Panc1 (cell line): ENCODE measurements around the gene IGSF10.

Source experiments
- CTCF ChIP-seq: fragments of 450-650 bp; IDR thresholded peaks from 2 replicates; pipeline ENCODE4 v1.5.1; 2017; ENCODE audit warnings: mild to moderate bottlenecking
- POLR2AphosphoS5 ChIP-seq: IDR thresholded peaks from 2 replicates; pipeline ENCODE4 v1.6.1; 2012; ENCODE audit warnings: mild to moderate bottlenecking, low read depth, low read length, moderate library complexity
- SIN3A ChIP-seq: IDR thresholded peaks from 2 replicates; pipeline ENCODE4 v1.6.1; 2012; ENCODE audit warnings: low read depth, mild to moderate bottlenecking, low read length, moderate library complexity, borderline replicate concordance; ENCODE audit not compliant: insufficient read depth
- TCF7L2 ChIP-seq: IDR thresholded peaks from 2 replicates; pipeline ENCODE4 v1.6.1; 2011; ENCODE audit warnings: mild to moderate bottlenecking, low read depth, low read length, inconsistent platforms

DNA sequence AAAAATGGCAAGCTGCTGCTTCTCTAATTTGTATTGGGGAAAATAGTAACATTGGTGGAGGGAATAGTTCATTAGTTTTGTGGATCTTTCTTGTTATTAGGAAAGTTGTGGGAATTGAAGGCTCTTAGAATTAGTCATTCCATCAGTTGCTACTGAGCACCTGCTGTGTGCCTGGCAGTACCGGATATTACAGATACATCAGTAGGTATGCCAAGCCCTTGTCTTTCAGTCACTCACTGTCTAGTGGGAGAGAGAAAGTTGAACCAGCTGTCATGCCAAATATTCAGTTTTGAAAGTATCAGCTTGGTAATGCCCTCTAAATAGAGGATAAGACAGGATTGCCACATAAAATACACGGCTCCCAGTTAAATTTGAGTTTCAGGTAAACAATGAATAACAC, 32.5 kb downstream of the IGSF10 start:
- no peak for TF ChIP-seq CTCF
- TF ChIP-seq TCF7L2, result no peak
- TF ChIP-seq POLR2AphosphoS5, result no peak
- TF ChIP-seq SIN3A, result no peak
